ENCODE data around the gene PGF.

The PGF gene

DNA sequence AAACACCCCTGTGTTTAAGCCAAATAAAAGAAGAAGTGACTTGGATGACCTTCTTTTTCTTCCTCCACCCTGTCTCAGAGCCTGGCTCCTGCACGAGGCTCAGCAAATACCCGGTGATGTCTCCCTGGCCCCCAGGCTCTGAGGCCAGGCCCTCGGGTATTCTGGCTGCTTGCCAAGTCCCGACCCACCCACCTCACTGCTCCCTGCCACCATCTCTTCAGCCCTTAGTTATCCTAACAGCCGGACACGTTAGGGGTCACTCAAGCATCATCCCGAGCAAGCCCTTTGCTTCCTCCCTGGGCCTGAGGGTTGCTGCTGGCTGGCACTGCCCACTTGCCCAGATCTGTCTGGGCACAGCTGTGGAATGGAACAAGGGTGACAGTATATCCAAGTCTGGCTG lies 39.6 kb downstream of the PGF start:
- DNase-seq: no peak

DNA sequence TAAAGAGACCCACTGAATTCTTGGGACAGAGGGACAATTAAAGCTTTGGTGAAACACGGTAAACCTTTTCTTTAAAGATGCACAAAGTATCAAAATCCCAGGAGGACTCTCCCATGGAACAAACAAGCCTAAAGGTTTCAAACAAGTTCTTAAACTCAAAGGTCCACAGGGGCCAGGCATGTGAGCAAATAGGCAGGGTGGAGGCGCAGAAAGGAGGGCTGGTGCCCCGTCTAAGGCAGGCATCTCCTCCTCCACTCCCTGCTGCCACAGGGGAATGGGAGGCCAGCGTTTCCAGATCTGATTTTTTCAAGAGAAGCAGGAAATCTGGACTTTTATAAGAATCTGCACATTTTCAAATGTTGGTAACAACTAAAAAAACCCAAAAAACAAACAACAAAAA lies 40.0 kb downstream of the PGF start:
- no peak for DNase-seq

DNA sequence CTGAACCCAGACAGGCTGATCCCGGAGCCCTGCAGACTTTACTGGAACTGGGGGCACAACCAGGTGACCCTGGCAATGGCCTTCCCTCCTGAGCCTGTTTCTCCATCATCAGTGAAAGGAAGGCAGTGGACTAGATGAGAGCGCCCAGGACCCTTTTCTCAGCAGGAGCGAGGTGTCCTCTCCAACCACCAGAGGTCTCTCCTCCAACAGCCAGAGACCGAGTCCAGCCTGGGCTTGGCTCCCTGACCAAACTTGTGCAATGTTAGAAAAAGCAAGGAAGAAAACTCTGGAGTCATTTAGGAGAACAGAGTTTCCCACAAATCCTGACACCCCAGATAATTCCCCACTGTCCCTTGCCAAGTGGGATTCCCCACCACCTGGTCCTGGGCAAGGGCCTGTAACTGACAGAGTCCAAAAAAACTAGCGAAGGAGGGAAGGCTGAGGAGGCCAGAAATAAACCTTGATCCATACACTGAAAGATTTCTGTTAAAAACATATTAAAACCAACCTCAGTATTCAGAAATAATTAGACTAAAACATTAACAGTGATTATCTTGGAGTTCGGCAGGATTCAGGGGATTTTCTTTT lies 41.3 kb downstream of the PGF start:
- DNase-seq: no peak

DNA sequence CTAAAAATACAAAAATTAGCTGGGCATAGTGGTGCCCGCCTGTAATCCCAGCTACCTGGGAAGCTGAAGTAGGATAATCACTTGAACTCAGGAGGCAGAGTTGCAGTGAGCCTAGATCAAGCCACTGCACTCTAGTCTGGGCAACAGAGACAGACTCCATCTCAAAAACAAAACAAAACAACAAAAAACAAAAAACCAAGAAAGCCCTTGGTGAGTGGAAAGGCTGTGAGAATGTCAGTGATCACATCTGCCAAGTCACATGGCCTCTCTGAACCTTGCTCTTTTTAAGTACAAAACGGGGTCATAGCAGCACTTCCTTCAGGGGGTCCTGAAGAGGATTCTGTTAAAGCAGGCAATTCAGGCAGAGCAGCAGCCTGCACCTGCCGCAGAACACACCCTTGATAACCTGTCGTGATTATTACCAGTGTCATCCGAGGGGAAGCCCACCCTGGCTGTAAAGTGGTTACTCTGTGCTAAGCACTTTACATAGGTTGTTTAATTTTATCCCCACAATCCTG lies 41.9 kb downstream of the PGF start:
- no peak for DNase-seq

DNA sequence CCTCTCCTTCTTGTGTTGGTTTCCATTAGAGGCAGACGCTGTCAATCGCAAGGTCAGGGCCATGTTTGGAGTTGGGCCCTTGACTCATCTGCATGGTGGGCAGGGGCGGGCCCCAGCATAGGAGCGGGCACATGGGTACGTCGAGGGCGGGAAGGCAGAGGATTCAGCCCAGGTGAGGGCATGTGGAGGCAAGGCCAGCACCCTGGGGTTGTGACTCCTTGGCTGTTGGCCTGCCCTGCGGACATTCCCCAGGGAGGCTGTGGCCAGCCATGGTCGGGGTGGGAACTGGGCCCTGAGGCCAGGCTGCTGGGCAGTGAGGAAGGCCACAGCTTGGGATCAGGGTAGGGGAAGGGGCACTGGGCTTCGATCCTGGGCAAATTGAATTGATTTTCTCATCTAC lies 42.6 kb downstream of the PGF start:
- DNase-seq: no peak

DNA sequence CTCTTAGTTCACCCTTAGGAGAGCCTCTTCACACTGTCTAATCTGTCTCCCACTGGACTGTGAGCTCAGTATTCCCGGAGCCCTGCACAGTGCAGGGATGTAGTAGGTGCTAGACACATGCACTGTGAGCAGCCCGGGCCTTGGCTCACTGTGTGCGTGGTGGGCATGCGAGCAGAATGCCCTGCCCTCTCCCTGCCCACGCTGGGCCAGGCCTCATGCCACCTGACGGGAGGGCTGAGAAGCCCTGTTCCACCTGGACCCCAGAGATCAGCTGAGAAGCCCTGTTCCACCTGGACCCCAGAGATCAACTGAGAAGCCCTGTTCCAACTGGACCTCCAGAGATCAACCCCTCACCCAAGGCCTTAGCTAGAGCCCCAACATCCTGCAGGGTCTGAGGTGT lies 43.3 kb downstream of the PGF start:
- DNase-seq: no peak

DNA sequence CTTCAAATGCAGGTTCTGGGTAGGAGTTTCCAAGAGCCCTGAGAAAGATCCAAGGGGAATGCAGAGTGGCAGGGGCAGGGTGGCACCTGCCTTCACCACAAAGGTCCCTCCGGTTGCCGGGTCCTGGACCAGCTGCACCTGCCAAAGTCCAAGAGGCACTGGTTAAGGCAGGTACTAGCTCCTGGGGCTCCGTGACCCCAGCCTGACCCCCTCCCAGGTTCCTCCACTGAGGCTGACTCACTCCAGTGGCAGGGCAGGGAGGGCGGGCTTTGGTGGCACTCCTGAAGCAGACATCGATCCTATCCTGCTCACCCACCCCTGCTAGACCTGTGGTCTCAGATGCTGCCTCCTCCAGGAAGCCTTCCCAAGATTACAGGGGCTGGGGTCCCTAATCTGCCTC lies 43.7 kb downstream of the PGF start:
- no peak for DNase-seq

DNA sequence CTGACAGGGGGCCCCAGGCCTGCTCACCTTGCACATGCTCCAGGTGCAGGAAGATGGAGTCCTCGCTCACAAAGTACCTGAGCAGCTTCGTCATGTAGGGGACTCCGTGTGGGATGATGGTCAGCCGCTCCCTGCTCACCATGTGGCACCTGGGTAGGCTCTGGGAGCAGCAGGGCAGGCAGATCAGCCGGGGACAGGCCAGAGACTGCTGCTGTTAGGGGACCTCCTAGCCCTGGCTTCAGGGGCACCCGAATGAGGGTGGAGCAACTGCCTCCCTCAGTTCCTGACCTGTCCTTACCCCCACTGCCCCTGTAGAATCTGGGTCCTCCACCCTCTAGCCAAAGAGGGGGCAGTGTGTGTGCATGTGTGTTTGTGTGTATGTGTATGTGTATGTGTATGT lies 44.2 kb downstream of the PGF start:
- DNase-seq: no peak

DNA sequence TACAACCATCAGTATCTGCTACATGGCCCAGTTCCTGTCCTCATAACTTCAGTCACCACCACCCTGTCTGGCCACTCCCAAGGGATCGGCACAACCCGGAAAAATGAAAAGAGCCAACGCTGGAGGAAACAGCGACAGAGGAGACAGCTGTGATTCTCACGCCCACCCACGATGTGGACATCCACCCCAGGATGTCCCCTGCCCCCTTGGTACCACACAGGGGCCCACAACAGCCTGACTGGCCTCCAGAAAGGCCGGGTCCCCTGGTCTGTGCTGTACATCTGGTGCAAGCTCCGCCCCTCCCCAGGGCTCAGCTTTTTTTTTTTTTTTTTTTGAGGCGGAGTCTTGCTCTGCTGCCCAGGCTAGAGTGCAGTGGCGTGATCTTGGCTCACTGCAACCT lies 44.8 kb downstream of the PGF start:
- DNase-seq: no peak

DNA sequence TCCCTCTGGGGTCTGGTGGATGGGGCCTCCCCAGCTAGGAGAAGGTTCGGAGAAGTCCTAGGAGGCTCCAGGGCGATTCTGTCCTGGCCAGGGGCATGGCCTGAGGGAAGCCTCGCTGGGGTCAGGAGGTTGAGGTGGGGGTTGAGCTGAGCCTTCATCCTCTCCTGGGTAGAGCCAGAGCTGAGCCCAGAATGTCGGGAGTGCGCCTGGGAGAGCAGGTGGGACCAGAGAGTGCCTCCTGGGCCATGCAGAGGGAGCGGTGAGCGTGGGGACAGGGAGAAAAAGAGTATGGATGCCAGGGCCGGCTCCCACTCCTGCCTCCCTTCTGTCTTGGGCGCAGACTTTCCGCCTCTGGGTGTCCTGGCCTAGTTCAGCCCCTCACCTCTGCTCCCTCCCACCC lies 45.5 kb downstream of the PGF start:
- no peak for DNase-seq

DNA sequence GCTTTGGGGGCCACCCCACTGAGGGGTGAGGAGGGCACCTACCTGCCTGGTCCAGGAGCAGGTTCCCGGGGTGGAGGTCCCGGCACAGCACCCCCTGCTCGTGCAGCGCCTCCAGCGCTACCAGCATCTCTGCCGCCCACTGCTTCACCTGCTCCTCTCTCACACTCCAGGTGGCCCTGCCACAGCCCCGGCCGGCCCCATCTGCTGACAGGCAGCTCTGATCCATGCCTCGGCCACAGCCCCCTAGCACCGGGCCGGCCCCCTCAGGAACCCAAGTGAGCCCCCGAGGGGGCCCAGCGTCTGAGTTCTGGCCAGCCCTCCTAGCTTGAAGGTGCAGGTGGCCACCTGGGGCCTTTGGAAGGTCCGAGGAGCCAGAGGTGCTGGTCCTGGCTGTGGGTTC lies 45.9 kb downstream of the PGF start:
- DNase-seq: no peak

DNA sequence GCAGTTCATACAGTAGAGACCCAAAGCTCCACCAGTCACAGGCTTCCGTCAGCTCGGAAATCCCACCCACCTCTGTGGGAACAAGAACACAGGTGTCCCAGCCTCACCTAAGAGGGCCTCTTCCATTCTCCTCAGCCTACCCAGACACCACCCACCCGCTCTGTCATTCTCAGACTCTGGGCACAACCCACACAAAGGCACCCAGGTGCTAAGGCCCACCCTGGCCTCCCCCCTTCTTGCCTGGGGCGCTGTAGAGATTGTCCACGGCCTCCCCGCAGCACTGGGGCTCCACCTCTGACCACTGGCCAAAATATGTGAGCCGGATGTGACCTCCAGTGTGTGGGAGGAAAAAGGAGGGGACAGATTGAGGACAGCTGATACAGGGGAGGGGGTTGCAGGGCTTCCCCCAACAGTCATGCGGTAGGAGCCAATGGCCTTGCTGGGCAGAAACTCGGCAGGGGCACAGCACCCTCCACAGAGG lies 46.5 kb downstream of the PGF start:
- no peak for DNase-seq

DNA sequence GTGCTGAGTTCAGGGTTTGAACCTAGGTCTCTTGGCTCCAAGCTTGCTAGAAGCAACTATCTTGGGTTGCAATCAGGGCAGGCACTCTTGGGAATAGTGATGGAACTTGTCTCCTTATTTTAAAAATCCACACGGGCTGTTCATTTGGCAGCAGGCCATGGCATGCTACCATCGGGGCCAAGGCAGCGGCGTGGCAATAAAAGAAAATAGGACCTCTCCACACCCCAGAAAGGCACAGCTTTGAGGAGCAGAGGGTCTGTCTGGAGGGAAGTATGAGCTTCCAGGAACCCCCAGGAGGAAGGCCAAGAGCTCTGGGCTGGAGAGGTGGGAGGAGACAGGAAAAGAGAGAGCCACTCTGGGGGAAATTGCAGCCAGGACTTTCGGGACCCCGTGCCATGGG lies 47.7 kb downstream of the PGF start:
- DNase-seq: no peak

DNA sequence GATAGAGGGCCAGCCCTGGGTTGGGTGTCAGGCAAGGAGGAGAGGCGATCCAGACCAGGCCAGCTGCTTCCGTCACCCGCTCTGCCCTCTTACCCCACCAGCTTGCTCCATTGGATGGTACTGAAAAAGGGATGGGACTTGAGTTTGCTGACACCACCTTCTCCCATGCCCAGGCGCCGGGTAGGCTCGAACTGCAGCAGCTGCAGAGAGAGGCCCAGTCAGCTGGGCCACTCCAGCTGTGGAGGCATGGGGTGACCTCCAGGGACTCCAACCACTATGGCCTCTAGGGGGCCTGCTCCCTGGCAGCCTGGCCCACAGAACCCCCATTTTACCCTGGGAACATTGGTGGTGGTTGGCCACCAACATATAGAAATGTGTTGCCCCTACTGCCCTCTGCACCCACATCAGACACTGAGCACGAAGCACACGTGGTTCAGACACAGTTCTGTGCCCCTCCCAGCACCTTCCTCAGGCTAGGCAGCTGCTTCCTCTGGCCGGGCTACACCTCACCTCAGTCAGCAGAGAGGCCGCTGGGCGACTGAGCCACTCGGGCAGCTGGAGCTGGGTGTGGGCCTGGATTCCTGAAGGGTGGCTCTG lies 48.4 kb downstream of the PGF start:
- DNase-seq: no peak

DNA sequence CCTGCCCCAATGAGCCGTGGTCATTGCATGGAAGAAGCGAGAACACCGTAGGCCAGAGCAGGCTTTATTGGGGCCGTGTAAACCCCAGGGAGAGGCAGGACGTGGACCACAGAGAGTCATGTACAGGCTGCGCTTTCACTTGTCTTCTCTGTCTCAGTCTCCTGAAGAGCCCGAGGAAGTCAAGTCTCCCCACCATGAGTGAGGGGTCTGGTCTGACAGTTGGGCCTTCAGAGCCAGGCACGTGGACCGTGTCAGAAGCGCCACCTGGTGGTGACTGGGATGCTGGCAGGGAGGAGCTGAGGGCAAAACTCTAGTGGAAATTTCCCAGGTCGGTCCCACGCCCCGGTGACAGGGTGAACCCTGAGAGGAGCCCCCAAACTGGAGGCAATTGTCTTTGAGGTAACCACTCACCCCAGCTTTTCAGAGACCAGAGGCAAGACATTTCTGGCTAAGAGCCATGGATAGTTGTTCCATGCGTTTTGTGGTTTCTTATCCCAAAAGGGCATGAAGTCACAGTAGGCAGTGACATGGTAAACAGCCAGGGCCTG lies 49.7 kb downstream of the PGF start:
- DNase-seq: no peak

DNA sequence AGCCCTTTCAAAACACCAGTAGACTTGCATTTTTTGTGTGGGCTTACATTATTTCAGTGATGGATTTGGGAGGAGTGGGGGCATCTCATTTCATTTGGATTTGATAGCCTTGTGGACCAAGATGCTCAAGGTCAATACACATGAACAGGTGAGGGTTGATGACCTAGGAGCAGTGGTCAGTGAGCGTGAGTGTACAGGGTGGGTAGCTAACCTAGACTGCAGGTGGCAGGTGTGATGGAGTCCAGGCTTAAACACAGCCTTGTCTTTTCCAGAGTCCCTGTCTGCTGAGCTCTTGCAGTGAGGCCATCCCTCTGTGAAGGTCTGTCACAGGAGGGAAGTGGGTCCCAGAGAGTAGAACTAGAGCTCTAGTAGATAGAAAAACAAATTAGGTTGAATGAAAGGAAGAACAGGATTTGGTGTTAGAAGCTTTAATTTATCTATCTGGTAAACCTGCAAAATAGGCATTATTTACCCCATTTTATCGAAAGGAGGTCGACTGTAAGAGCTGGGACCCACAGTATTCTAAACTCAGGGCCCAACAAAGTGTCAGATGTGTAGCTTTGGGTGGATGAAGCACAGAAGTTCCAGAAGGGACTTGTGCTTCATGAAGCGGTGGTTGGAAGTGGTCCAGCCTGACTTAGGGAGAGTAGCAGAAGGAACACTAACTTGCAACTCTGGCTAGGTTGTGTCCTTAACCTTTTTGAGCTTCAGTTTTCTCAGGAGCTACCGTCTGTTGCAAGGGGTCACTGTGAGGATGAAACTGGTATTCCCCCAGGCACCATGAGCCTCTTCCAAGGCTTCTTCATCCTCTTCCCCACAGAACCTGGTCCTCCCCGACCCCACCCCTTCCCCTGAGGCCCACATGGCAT lies 50.5 kb downstream of the PGF start:
- no peak for DNase-seq

DNA sequence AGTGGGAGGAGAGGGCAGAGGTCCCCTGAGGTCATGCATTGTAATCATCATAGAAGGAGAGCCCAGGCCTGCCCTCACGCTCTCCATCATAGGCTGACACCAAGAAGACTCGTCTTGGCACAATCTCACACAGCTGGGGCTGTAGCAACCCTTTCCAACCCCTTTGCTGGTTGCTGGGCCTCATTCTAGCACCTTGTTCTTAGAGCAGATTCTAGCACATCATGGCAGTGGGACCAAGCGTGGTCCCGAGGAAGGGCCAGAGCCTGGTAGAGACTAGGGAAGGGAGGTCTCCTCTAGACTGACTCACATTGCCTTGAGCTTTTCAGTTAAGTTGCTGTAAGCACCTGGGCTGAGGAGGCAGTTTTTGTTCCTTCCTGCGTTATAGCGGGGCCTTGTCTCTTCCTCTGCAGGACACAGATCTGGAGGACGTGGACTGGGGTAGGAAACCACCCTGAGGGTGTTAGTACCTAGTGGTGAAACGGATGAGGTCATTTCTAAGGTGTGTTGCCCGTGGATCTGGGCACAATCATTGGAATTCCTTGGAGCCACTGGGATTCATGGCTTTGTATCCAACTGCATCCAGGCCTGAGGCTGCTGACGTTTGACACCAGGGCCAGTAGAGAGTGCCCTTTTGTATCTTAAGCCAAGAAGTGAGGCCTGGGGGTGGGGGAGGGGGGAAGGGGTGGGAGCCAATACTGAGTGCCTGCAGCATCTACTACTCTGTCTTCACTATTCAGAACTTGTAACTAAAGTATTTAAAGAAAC lies 52.3 kb downstream of the PGF start:
- DNase-seq: no peak

DNA sequence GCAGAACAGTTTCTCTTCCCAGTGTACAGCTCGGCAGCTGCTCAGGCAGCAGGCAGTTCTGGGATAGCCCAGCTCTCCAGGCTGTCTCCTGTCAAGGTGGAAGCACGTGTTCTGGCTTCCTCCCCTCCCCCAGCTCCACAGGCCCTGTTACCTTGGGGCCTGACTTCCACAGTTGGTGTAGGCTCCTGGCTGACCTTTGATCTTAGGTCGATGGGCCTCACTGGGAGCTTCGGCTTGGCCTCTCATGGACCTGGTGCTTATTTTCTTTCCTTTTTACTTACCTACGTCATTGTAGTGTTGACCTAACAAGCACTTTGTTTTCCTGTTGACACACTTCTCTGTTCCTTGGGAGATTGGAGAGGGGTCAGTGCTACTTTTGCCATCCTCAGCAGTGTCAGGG lies 56.7 kb downstream of the PGF start:
- DNase-seq: no peak

DNA sequence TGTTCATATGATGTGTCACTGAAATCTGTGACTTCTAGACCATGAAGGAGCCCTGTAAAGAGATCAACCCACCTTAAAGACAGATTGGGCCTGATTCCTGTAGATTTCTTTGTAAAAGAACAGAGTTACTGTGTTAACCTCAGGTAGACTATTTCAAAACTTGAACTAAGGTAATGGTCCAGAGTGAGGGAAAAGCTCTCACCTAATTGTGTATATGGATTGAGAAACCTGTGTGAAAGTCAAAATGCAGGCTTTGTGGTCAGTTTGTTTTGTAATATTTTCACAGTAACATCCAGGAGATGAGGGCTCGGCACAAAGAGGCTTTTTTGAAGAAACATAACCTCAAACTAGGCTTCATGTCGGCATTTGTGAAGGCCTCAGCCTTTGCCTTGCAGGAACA lies 57.3 kb downstream of the PGF start:
- no peak for DNase-seq

DNA sequence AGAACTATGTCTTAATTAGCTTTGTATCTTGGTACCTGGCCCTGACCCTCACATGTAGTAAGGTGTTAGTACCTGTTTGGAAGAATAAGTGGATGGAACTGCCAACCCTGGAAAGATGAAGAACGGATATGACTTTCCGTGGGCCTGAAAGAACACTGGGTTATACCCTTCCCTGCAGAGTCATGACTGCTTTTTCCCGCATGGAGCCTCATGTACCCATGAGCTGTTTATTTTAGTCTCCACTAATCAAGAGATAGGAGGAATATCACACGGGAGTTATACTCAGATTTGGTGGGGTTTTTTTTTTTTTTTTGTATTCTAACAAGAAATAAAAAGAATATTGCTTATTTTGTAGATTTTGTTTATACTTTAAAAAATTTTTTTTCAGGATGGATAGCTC lies 57.8 kb downstream of the PGF start:
- no peak for DNase-seq

DNA sequence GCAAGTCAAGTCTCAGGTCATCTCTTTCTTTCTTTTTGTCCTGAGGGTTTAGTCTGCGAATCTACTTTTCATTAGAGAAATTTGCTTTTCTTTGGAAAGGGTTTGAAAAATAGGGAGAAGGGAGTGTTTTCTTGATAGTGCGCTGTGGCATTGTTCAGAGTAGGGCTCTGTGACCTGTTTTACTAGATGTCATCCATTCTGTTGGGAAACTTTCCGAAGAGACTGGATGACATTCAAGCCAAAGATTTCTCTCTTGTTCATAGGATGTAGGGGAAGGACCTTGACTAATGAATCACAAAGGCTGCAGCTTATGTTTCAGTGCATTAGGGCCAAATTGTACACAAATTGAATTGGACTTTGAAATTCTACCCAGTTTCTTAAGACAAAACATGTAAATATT lies 59.0 kb downstream of the PGF start:
- DNase-seq: no peak

DNA sequence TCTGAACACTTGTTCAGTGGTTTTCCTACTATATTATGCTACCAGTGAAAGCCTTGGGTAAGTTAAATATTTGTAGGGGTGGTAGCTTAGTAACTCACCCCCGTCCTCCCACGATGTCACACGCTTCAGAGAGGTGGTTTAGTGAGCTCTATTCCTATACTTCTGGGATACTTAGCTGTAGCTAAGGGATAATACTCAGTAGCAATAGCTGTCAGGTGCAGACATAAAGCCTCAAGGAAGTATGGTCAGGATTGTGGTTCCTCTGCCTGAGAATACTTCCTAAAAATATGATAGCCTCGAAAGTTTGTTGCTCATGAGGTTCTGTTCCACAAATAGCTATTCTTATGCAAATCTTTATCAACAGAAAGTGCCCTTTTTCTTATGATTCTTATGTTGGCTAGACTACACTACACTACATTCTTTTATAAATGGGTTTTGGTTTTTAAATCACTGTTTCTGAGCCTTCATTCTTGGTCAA lies 61.7 kb downstream of the PGF start:
- DNase-seq: no peak

DNA sequence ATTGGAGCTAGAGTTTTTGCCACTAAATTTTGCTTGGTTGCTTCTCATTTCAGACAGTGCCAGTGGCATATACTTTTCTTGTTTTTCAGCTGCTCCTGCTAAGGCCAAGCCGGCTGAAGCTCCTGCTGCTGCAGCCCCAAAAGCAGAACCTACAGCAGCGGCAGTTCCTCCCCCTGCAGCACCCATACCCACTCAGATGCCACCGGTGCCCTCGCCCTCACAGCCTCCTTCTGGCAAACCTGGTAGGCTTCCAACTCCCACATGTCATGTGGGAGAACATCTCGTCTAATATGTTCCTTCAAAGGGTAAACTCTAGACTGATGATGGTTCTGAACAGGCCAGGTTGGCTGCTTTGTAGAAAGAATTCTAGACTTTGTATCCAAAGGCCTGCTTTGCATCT lies 62.7 kb downstream of the PGF start:
- DNase-seq: no peak

All from NCI-H526 treated with DMSO at 0.1 percent for 48 hours (cell line).